ENCODE results near the gene HPCA. TPM values are rescaled to one million over a fixed set of nuclear protein-coding genes. Genes with fewer than 3 reads are reported as not detected.

Gene HPCA
- total and polyA plus RNA-seq, 2 donors (not counting 3 experiments of a cell fraction or from before 2014, with no cell fraction given), result not detected

DNA sequence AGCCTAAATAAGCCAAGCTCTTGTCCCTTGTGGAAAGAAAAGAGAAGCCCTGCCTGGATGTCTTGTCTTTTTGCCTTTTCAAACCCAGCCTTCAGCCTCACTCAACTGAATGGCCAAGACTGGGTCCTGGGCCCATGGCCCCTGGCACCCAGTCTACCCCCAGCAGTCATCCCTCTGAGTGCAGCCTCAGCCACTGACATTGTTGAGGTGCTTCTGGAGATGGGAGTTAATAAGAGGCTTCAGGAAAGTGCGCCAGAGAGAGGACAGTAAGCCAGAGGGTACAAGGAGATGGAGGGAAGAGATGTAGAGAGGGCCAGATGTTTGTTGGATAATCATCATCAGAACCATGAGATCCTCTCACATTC, 22.4 kb upstream of the HPCA start:
- Histone ChIP-seq H3K4me1 (ENCODE audit: control insufficient read depth, extremely low read depth, insufficient read depth, low read length) (peaks cover 9% of the 10 kb centered on the region), H3K79me2 (ENCODE audit: control insufficient read depth, insufficient read depth, low read length) (no peaks in the 10 kb centered on the region), H3K36me3 (ENCODE audit: control insufficient read depth in 2 of 2, extremely low read depth in 1 of 2, insufficient read depth in 2 of 2, low read length in 2 of 2) (no peaks in the 10 kb centered on the region), H2AFZ (ENCODE audit: low read depth, low read length) (no peak overlapping the region), H3K9ac (replicated peaks; ENCODE audit: extremely low read depth, insufficient read depth, low read length) (no peak overlapping the region), H3K4me3 (replicated peaks in 1 of 3; ENCODE audit: insufficient read depth in 1 of 3, low read depth in 1 of 3, low read length in 3 of 3) (no peak overlapping the region), H3K4me2 (ENCODE audit: insufficient read depth, low read length) (no peak overlapping the region), H3K9me1 (replicated peaks; ENCODE audit: control insufficient read depth, extremely low read depth, insufficient read depth, low read length) (no peaks in the 10 kb centered on the region), H4K20me1 (replicated peaks; ENCODE audit: control insufficient read depth, extremely low read depth, insufficient read depth, low read length) (no peaks in the 10 kb centered on the region), H3K27ac (ENCODE audit: insufficient read depth, low read depth, low read length) (no peak overlapping the region), H3K27me3 (ENCODE audit: control insufficient read depth in 2 of 2, insufficient read depth in 2 of 2, low read length in 2 of 2) (no peaks in the 10 kb centered on the region), H3K9me3 (replicated peaks; ENCODE audit: control insufficient read depth, insufficient read depth, low read length) (no peaks in the 10 kb centered on the region)
- intact Hi-C loops (cut with micrococcal nuclease), result no loop called here
- DNase-seq (ENCODE audit: low read depth, low spot score) (no peak), FAIRE-seq (no peak)
- TF ChIP-seq FOS (IDR thresholded peaks at IDR 0.05; ENCODE audit: borderline replicate concordance, insufficient read depth, low read length) (no peak), EZH2 (IDR thresholded peaks at IDR 0.05; ENCODE audit: borderline replicate concordance, low read depth, low read length, severe bottlenecking) (no peak), GATA2 (IDR thresholded peaks at IDR 0.05; ENCODE audit: insufficient read depth, insufficient read length, low read depth, low read length) (no peak), MYC (IDR thresholded peaks at IDR 0.05; ENCODE audit: low read depth, low read length) (no peak), JUN (IDR thresholded peaks at IDR 0.05; ENCODE audit: borderline replicate concordance, insufficient read depth, insufficient read length, low read depth) (no peak), POLR2AphosphoS5 (IDR thresholded peaks at IDR 0.05; ENCODE audit: insufficient read depth, low read depth, low read length) (no peak), POLR2A (IDR thresholded peaks at IDR 0.05; ENCODE audit: low read depth, low read length) (no peak)
- TF ChIP-seq, protein P1, sequence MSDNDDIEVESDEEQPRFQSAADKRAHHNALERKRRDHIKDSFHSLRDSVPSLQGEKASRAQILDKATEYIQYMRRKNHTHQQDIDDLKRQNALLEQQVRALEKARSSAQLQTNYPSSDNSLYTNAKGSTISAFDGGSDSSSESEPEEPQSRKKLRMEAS (IDR thresholded peaks at IDR 0.05; ENCODE audit: insufficient read depth, insufficient read length), result no peak
- TF ChIP-seq, protein P2, sequence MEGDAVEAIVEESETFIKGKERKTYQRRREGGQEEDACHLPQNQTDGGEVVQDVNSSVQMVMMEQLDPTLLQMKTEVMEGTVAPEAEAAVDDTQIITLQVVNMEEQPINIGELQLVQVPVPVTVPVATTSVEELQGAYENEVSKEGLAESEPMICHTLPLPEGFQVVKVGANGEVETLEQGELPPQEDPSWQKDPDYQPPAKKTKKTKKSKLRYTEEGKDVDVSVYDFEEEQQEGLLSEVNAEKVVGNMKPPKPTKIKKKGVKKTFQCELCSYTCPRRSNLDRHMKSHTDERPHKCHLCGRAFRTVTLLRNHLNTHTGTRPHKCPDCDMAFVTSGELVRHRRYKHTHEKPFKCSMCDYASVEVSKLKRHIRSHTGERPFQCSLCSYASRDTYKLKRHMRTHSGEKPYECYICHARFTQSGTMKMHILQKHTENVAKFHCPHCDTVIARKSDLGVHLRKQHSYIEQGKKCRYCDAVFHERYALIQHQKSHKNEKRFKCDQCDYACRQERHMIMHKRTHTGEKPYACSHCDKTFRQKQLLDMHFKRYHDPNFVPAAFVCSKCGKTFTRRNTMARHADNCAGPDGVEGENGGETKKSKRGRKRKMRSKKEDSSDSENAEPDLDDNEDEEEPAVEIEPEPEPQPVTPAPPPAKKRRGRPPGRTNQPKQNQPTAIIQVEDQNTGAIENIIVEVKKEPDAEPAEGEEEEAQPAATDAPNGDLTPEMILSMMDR (IDR thresholded peaks at IDR 0.05; ENCODE audit: extremely low read depth in 1 of 2, insufficient read depth in 1 of 2, low read depth in 1 of 2, low read length in 2 of 2), result no peak
- CTCF ChIA-PET, result no interaction called here
- POLR2A ChIA-PET, result no interaction called here
- dilution Hi-C loops (cut with MboI; ENCODE audit: extremely low pct_ligation_motif_present, low sequenced_read_pairs), result no loop called here
- BruUV-seq (replicated peaks), result no TSS peak

Data from endothelial cell of umbilical vein (primary cell).